Stomach (tissue), 9 donors: ENCODE measurements around the gene RHBDL1. TPM values are rescaled to one million over a fixed set of nuclear protein-coding genes. Genes with fewer than 3 reads are reported as not detected.

Experiments used
- DNase-seq, 2 donors: peaks; one replicate each; pipeline versions ENCODE4 v3.0.0 to v3.0.0-alpha.2; 2013 to 2019
- H3K27ac ChIP-seq, 5 donors: fragments of 200-600 bp in 4 of 5; sonication (generic) in 4 of 5; one replicate each; pipeline ENCODE4 v1.5.1; 2013 to 2019; ENCODE audit warnings: mild to moderate bottlenecking in 1 of 5, moderate library complexity in 1 of 5
- H3K27me3 ChIP-seq, 3 donors: fragments of 200-600 bp; sonication (generic); one replicate each; pipeline ENCODE4 v1.5.1; 2017 to 2019; ENCODE audit warnings: mixed run types in 1 of 3
- H3K36me3 ChIP-seq, 4 donors: fragments of 200-600 bp; sonication (generic); 1 replicate in 3 of 4; 2 replicates in 1 of 4; pipeline ENCODE4 v1.5.1; 2016 to 2019
- H3K4me1 ChIP-seq, 4 donors: fragments of 200-600 bp; sonication (generic); one replicate each; pipeline ENCODE4 v1.5.1; 2016 to 2019
- H3K4me3 ChIP-seq, 4 donors: fragments of 200-600 bp; sonication (generic) in 3 of 4; one replicate each; pipeline ENCODE4 v1.5.1; 2016 to 2019; ENCODE audit warnings: mild to moderate bottlenecking in 1 of 4
- H3K9me3 ChIP-seq, 4 donors: fragments of 200-600 bp; sonication (generic); one replicate each; pipeline ENCODE4 v1.5.1; 2016 to 2019
- EP300 ChIP-seq: sonication (generic); formaldehyde crosslinking; IDR thresholded peaks from one replicate; pipeline ENCODE4 v1.6.1; 2017; ENCODE audit warnings: antibody characterized with exemption
- POLR2A ChIP-seq, 4 donors: fragments of 450-650 bp; IDR thresholded peaks; one replicate each; pipeline ENCODE4 v1.6.1; 2016; ENCODE audit warnings: antibody characterized with exemption in 4 of 4, control low read depth in 2 of 4, mild to moderate bottlenecking in 1 of 4, moderate library complexity in 1 of 4
- POLR2AphosphoS5 ChIP-seq, 3 donors: sonication (generic); formaldehyde crosslinking; IDR thresholded peaks; one replicate each; pipeline ENCODE4 v1.6.1; 2016; ENCODE audit warnings: antibody characterized with exemption in 3 of 3
- WGBS, 5 donors: extraction: QIAGEN DNeasy Blood & Tissue Kit in 3 of 5; methylation state at CpG; one replicate each; pipeline versions ENCODE4 v1.1.5 to v1.1.7; 2013 to 2018; 5-methylcytosine and 5-hydroxymethylcytosine counted together
- intact Hi-C: fragments of 100-400 bp; cut with DNase I; formaldehyde crosslinking; loops from one replicate; pipeline ENCODE4 v1.15.1; 2023; ENCODE audit warnings: low total_unique reads
- polyA plus RNA-seq, 3 donors: library from polyadenylated mRNA; stranded (reverse); fragments of 200-250 nt; gene quantifications; one replicate each; pipeline ENCODE4 v1.2.3, GENCODE V29; 2013
- total RNA-seq, 5 donors: library from RNA; depleted of rRNA; stranded (reverse); fragments of >200 nt; gene quantifications; one replicate each; pipeline versions ENCODE4 v1.1.0 to v1.2.3, GENCODE V29; 2014 to 2016
- TF ChIP-seq, protein P1 (sequence below), 7 experiments: fragments of 450-650 bp in 4 of 7; fragments of 200-600 bp in 3 of 7; sonication (generic) in 3 of 7; IDR thresholded peaks; one replicate each; pipeline ENCODE4 v1.5.1; 2016 to 2019; ENCODE audit warnings: antibody characterized with exemption in 7 of 7, control low read depth in 2 of 7, mild to moderate bottlenecking in 1 of 7
- donor health status: healthy with polysubstance abuse.
- donor health status: Bipolar disorder and iron deficiency.
- donor health status: healthy.

The RHBDL1 gene
- total and polyA plus RNA-seq, 8 donors, result 1.3 to 48.7 (median 3.3) TPM; not detected in 3

DNA sequence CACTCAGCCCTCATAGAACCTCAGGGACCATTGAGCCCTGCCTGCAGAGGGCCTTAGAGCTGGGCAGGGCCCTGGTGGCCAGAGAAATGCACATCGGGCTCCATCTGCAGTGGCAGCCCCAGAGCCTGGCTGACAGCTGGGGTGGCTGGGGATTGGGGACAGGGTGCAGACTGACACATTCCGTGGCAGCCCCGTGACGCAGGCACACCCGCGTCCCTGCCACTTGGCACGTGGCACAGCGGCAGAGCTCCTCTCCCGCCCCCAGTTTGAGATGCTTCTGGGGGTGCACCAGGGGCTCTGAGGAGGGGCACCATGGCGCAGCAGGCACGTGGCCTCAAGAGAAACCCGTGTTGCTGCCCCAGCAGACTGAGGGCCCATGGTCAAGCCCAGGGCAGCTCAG lies 27.9 kb downstream of the RHBDL1 start:
- TF ChIP-seq, protein P1, sequence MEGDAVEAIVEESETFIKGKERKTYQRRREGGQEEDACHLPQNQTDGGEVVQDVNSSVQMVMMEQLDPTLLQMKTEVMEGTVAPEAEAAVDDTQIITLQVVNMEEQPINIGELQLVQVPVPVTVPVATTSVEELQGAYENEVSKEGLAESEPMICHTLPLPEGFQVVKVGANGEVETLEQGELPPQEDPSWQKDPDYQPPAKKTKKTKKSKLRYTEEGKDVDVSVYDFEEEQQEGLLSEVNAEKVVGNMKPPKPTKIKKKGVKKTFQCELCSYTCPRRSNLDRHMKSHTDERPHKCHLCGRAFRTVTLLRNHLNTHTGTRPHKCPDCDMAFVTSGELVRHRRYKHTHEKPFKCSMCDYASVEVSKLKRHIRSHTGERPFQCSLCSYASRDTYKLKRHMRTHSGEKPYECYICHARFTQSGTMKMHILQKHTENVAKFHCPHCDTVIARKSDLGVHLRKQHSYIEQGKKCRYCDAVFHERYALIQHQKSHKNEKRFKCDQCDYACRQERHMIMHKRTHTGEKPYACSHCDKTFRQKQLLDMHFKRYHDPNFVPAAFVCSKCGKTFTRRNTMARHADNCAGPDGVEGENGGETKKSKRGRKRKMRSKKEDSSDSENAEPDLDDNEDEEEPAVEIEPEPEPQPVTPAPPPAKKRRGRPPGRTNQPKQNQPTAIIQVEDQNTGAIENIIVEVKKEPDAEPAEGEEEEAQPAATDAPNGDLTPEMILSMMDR (IDR thresholded peaks at IDR 0.05), result no peak
- no peak for TF ChIP-seq POLR2AphosphoS5 (IDR thresholded peaks at IDR 0.05)
- no peak for TF ChIP-seq EP300
- no peak for TF ChIP-seq POLR2A (IDR thresholded peaks at IDR 0.05)
- Histone ChIP-seq H3K36me3 (no peaks in the 10 kb centered on the region), H3K27ac (no peak overlapping the region), H3K9me3 (no peaks in the 10 kb centered on the region), H3K4me1 (peaks cover 11 to 39% (median 28%) of the 10 kb centered on the region in 4 donors), H3K27me3 (peaks cover 57 to 99% (median 93%) of the 10 kb centered on the region in 3 donors), H3K4me3 (no peak overlapping the region)
- DNase-seq, result no peak
- 77 to 88% (median 81%) methylated on average over 4 to 12 of the region's 12 CpGs for WGBS, 5 donors
- intact Hi-C loops, result no loop called here

DNA sequence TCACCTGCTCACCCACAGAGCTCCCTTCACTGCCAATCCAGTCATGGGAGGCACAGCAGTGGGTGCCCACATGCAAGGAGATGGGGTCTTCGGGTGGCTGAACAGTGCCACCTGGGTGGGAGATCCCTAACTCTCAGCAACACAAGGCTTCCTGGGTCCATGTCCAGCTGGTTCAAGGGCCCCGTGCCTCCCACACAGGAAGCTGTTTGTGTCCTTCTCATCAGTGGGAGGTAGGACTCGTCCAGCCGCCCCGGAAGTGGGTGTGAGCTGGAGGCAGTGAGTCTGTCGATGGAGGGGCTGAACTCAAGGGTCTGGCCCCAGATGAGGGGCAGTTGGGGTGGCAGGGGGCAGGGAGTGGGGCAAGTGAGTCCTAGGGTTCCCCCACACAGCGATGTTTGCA lies 28.6 kb downstream of the RHBDL1 start:
- intact Hi-C loops, result no loop called here
- no peaks in the 10 kb centered on the region for H3K9me3 ChIP-seq
- peaks cover 63 to 100% (median 97%) of the 10 kb centered on the region in 3 donors for H3K27me3 ChIP-seq
- DNase-seq, result no peak
- H3K36me3 ChIP-seq, result no peaks in the 10 kb centered on the region
- peaks cover 11 to 39% (median 28%) of the 10 kb centered on the region in 4 donors for H3K4me1 ChIP-seq
- TF ChIP-seq POLR2A (IDR thresholded peaks at IDR 0.05) (no peak), POLR2AphosphoS5 (IDR thresholded peaks at IDR 0.05) (no peak), EP300 (no peak)
- TF ChIP-seq, protein P1 (IDR thresholded peaks at IDR 0.05), result no peak
- H3K4me3 ChIP-seq, result no peak overlapping the region
- WGBS, 5 donors, result 55 to 81% (median 72%) methylated on average over 7 of the region's 7 CpGs
- H3K27ac ChIP-seq, result no peak overlapping the region

DNA sequence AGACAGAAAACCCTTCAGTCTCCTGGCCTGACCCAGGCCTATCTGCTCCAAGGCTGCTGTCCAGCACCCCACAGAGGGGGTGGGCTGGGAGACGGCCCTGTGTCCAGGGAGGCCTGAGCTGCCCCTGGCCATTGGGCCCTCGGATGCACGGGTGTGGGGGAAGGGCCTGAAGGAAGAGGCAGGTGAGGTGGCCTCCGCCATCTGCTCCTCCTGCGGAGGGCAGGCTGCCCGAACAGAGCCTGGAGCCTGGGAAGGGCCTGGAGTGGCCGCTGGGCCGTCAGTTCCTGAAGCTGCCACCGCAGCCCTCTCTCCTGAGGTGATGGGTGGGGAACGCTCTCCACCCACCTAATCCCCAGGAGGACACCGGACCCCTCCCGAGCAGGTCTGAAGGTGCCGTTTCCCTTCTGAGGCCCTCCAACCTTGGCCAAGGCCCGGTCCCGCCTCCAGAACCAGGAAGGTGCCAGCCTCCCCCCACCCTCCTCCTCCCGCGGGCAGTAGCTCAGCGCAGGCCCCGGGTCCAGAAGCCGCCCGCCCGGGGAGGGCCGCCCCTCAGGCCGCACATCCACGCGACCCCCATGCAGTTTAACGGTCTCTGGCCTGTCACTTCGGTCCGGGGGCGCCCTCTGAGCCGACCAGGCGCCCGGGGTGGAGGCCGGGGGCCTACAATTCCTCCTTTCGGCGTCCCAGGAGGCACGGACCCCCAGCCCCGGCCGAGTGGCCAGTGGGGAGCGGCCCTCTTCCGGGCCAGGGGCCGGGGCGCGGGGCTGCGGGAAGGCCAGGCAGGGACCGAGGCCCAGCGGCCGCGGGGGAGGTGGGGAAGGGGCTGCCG lies 29.3 kb downstream of the RHBDL1 start:
- Histone ChIP-seq H3K27ac (no peak overlapping the region), H3K4me1 (peaks cover 11 to 42% (median 28%) of the 10 kb centered on the region in 4 donors), H3K27me3 (peaks cover 70 to 100% (median 97%) of the 10 kb centered on the region in 3 donors), H3K36me3 (no peaks in the 10 kb centered on the region), H3K9me3 (no peaks in the 10 kb centered on the region), H3K4me3 (peak overlapping the region; percentile 9 to 24 (median 20))
- intact Hi-C loops, result no loop called here
- no peak for DNase-seq
- WGBS, 5 donors, result 9 to 22% (median 13%) methylated on average over 9 to 50 of the region's 50 CpGs
- TF ChIP-seq POLR2A (IDR thresholded peaks at IDR 0.05), result no peak
- no peak for TF ChIP-seq EP300
- TF ChIP-seq, protein P1 (IDR thresholded peaks at IDR 0.05), result no peak

DNA sequence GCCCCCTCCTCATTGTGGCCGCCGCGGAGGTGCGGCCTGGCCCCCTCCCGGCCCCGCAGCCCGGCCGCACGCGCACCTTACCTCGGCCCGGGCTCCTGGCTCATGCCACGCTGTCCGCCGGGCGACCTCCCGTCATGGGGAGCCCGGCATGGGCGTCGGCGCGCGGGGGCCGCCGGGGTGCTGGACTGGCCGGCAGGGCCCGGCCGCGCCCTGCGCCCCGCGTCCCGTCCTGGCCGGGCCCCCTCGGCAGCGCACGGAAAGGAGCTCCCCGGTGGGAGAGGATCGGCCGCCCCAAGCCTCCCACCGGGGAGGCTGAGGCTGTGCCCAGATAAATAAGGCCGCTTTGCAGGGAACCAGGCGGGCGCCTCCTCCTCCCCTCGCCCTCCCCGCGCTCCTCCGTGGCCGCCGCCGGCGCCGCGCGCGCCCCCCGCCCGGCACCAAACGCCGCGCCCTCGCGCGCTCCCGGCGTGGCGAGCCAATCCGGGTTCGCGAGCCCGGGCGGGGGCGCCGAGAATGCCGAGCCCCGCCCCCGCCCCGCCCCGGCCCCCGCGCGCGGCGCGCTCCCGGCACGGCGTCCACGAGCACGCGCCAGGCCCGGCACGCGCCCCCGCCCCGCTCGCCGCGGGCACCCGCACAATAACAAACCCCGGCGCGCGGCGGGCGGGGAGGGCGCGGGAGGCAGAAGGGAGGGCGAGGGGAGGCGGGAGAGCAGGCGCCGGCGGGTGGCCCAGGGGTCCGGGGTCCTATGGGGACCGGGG lies 30.1 kb downstream of the RHBDL1 start, which contains the start of gene FBXL16:
Gene FBXL16 (minus strand): TSS at position 371 of the 758 bp plus-strand sequence. CDS start 8,396 bp downstream, outside the sequence.
- Histone ChIP-seq H3K27me3 (peaks cover 68 to 100% (median 97%) of the 10 kb centered on the region in 3 donors), H3K27ac (peak within 1 kb of the TSS in 1 of 5 donors; percentile 9), H3K4me1 (peaks cover 10 to 37% (median 26%) of the 10 kb centered on the region in 4 donors), H3K36me3 (no peaks in the 10 kb centered on the region), H3K9me3 (no peaks in the 10 kb centered on the region), H3K4me3 (peak within 1 kb of the TSS; percentile 9 to 24 (median 20))
- TF ChIP-seq POLR2A (IDR thresholded peaks at IDR 0.05) (no peak), POLR2AphosphoS5 (IDR thresholded peaks at IDR 0.05) (no peak), EP300 (no peak)
- TF ChIP-seq, protein P1 (IDR thresholded peaks at IDR 0.05), result no peak
- intact Hi-C loops, result no loop called here
- DNase-seq, result peak in 1 of 2 donors; percentile 65
- 0 to 2% (median 1%) methylated on average over 18 to 113 of the region's 115 CpGs for WGBS, 5 donors
